Vagina (tissue), 2 donors: ENCODE results near the gene GNG13.

Experiments
- CTCF ChIP-seq, 3 experiments: fragments of 450-650 bp in 2 of 3; fragments of 200-600 bp in 1 of 3; sonication (generic) in 1 of 3; IDR thresholded peaks; one replicate each; pipeline ENCODE4 v1.5.1; 2017 to 2019; ENCODE audit warnings: antibody characterized with exemption in 3 of 3, mild to moderate bottlenecking in 2 of 3, moderate library complexity in 2 of 3
- POLR2A ChIP-seq, 2 donors: fragments of 450-650 bp; IDR thresholded peaks; one replicate each; pipeline ENCODE4 v1.6.1; 2017; ENCODE audit warnings: antibody characterized with exemption in 2 of 2, mild to moderate bottlenecking in 2 of 2, moderate library complexity in 2 of 2

- no peak for TF ChIP-seq CTCF (IDR thresholded peaks at IDR 0.05)
- TF ChIP-seq POLR2A (IDR thresholded peaks at IDR 0.05) = no peak
These were observed 49.2 kb downstream of the GNG13 start for GRCh38 chr16:751152-752006.
